ENCODE results near the gene NEDD9.

NEDD9 gene

DNA sequence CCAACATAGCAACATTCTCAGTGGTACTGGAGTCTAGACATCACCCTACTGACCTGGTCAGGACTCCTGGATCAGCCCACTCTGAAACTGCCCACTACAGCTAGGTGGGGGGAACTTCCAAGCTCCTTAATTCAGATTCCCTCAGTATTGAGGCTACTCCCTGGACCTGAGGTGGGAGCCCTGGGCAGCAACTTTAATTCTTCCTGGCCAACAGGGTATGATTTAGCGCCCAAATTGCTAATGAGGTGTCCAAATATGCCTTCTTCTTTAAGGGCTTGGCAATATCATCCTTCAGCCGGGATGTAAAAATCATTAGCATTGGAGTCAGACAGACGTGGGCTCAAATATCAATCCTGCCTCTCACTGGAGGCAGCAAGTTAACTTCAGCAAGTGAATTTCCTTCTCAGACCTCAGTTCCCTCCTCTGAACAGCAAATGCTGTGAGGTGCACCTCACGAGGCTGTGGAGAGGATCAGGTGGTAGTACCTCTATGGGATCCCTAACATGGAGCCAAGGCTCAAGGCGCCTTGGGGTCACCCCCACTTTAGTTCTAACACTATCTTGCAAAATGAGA is 27.6 kb downstream of the NEDD9 start:
- Histone ChIP-seq H3K4me1 (ENCODE audit: control insufficient read depth, insufficient read depth, low read length) (peaks cover 18% of the 10 kb centered on the region), H3K27ac (ENCODE audit: extremely low read depth, low read depth, low read length) (no peak overlapping the region), H3K4me3 (ENCODE audit: low read depth, low read length) (no peak overlapping the region), H3K9me3 (ENCODE audit: control insufficient read depth, insufficient read depth, low read depth, low read length) (no peaks in the 10 kb centered on the region), H3K36me3 (ENCODE audit: control insufficient read depth in 2 of 2, insufficient read depth in 1 of 2, low read length in 2 of 2) (peaks cover 0 to 5% of the 10 kb centered on the region in 2 experiments; a peak in 1 of 3 replicates)
- ChIA-PET CTCF (interaction anchor here (0.6 kb wide), 1 partner anchor 31 kb away, joined by 3 read pairs; no protein-coding TSS in a partner anchor), POLR2A (no interaction called here)
- TF ChIP-seq ZNF544 (tag by site-specific recombination; IDR thresholded peaks at IDR 0.05) (no peak), ZNF624 (tag by site-specific recombination; IDR thresholded peaks at IDR 0.05) (no peak), ZNF202 (tag by site-specific recombination; IDR thresholded peaks at IDR 0.05; ENCODE audit: borderline replicate concordance) (no peak), ZNF664 (tag by site-specific recombination; IDR thresholded peaks at IDR 0.05) (no peak), ZFP41 (tag by site-specific recombination; IDR thresholded peaks at IDR 0.05; ENCODE audit: borderline replicate concordance) (no peak), ZNF214 (tag by site-specific recombination; IDR thresholded peaks at IDR 0.05; ENCODE audit: borderline replicate concordance) (no peak), ZFP69B (tag by site-specific recombination; IDR thresholded peaks at IDR 0.05) (no peak), ZIC2 (tag by site-specific recombination; IDR thresholded peaks at IDR 0.05) (no peak), PRDM1 (tag by site-specific recombination; IDR thresholded peaks at IDR 0.05) (no peak), ZNF302 (tag by site-specific recombination; IDR thresholded peaks at IDR 0.05; ENCODE audit: low read depth) (no peak), ZNF843 (tag by site-specific recombination; IDR thresholded peaks at IDR 0.05) (no peak), ZNF391 (tag by site-specific recombination; IDR thresholded peaks at IDR 0.05; ENCODE audit: borderline replicate concordance, low read depth) (no peak), ZNF26 (tag by site-specific recombination; IDR thresholded peaks at IDR 0.05) (no peak), YY1 (tag by site-specific recombination; IDR thresholded peaks at IDR 0.05) (no peak), ZNF449 (tag by site-specific recombination; IDR thresholded peaks at IDR 0.05) (no peak)
- TF ChIP-seq, protein P1, sequence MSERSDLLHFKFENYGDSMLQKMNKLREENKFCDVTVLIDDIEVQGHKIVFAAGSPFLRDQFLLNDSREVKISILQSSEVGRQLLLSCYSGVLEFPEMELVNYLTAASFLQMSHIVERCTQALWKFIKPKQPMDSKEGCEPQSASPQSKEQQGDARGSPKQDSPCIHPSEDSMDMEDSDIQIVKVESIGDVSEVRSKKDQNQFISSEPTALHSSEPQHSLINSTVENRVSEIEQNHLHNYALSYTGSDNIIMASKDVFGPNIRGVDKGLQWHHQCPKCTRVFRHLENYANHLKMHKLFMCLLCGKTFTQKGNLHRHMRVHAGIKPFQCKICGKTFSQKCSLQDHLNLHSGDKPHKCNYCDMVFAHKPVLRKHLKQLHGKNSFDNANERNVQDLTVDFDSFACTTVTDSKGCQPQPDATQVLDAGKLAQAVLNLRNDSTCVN (tag by site-specific recombination; optimal IDR thresholded peaks at IDR 0.05) = no peak
- TF ChIP-seq, protein P2, sequence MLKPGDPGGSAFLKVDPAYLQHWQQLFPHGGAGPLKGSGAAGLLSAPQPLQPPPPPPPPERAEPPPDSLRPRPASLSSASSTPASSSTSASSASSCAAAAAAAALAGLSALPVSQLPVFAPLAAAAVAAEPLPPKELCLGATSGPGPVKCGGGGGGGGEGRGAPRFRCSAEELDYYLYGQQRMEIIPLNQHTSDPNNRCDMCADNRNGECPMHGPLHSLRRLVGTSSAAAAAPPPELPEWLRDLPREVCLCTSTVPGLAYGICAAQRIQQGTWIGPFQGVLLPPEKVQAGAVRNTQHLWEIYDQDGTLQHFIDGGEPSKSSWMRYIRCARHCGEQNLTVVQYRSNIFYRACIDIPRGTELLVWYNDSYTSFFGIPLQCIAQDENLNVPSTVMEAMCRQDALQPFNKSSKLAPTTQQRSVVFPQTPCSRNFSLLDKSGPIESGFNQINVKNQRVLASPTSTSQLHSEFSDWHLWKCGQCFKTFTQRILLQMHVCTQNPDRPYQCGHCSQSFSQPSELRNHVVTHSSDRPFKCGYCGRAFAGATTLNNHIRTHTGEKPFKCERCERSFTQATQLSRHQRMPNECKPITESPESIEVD (tag by site-specific recombination; IDR thresholded peaks at IDR 0.05) = no peak
- TF ChIP-seq, protein P3, sequence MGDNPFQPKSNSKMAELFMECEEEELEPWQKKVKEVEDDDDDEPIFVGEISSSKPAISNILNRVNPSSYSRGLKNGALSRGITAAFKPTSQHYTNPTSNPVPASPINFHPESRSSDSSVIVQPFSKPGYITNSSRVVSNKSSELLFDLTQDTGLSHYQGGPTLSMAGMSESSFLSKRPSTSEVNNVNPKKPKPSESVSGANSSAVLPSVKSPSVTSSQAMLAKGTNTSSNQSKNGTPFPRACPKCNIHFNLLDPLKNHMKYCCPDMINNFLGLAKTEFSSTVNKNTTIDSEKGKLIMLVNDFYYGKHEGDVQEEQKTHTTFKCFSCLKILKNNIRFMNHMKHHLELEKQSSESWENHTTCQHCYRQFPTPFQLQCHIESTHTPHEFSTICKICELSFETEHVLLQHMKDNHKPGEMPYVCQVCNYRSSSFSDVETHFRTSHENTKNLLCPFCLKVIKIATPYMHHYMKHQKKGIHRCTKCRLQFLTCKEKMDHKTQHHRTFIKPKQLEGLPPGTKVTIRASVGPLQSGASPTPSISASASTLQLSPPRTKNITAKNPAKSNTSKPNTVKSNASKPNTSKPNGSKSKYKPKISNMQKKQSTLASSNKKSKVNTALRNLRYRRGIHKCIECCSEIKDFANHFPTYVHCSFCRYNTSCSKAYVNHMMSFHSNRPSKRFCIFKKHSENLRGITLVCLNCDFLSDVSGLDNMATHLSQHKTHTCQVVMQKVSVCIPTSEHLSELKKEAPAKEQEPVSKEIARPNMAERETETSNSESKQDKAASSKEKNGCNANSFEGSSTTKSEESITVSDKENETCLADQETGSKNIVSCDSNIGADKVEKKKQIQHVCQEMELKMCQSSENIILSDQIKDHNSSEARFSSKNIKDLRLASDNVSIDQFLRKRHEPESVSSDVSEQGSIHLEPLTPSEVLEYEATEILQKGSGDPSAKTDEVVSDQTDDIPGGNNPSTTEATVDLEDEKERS (tag by site-specific recombination; IDR thresholded peaks at IDR 0.05) = no peak
